ENCODE measurements around the gene SLC44A2. TPM values are rescaled to one million over a fixed set of nuclear protein-coding genes. Genes with fewer than 3 reads are reported as not detected.

Gene SLC44A2
- total and polyA plus RNA-seq, 2 of the 13 experiments (the other 11 are each of a cell fraction or from before 2014, with no cell fraction given): 2.4 to 5.6 TPM

DNA sequence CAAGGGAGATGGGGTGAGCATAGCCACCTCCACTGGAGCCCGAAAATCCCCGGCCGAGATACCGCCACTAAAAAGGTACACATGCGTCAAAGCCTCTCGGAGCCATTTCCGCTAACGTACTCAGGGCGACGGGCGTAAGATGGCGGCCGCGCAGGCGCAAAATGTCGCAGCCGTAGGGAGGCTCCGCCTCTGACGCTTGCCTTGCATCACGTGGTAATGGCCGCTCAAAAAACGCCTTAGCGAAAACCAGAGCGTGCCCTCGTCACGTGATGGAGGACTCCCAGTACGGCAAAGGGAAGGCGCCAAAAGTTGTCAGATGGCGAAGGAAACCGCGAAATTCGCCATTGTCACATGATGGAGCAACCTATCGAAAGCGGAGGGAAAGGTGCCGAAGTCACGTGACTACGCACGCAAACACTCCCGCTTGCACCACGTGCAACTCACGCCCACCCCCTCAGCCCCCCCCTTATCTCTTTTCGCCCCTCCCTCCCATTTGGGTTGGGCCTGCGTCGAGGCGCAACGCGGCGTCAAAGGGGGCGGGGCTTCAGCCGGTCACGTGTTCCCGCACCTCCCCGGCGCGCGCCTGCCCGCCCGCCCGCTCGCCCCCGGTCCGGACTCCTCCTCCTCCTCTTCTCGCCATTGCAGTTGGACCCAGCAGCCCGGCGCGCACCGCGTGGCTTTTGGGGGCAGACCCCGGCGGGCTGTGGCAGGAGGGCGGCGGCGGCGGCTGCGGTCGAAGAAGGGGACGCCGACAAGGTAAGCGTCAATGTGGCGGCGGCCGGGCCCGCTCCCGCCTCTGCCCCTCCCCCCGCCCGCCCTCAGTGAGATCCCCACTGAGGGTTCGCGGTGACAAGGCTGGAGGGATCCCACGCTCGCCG is 28.6 kb downstream of the SLC44A2 start, which contains the start of gene ILF3:
Gene ILF3, plus strand, starts transcription at position 615 of the 878 bp plus-strand sequence. CDS start 16,260 bp downstream, outside the sequence.
- ChIA-PET CTCF (ENCODE audit: low intra/inter-chr PET ratio, low total read pairs) (no interaction called here), POLR2A (interaction anchor here (1.2 to 2.4 kb wide), 4 partner anchors 10 to 48 kb away, joined by 5 to 17 read pairs (median 8); partner anchors contain the start of gene QTRT1)
- peak within 1 kb of the TSS; percentile 95 for H3K27ac ChIP-seq (ENCODE audit: extremely low read length, insufficient read depth, low read length)
- H2AFZ ChIP-seq (ENCODE audit: low read length): no peak within 1 kb of the TSS
- no peaks in the 10 kb centered on the region; a peak in 1 of 5 replicates for H3K27me3 ChIP-seq (ENCODE audit: control insufficient read depth in 1 of 2, insufficient read depth in 2 of 2, low read length in 2 of 2)
- H3K4me2 ChIP-seq (ENCODE audit: low read depth, low read length): peak within 1 kb of the TSS; percentile 92
- ATAC-seq (peak; percentile 84), FAIRE-seq (peak; percentile 98), DNase-seq (ENCODE audit: low spot score) (peak; percentile 100)
- H3K4me3 ChIP-seq (replicated peaks in 1 of 3; ENCODE audit: insufficient read depth in 1 of 3, low read depth in 2 of 3, low read length in 3 of 3): peak within 1 kb of the TSS; percentile 92 to 96 (median 93)
- H3K9me3 ChIP-seq (ENCODE audit: low read length): no peaks in the 10 kb centered on the region
- no TSS peak for BruUV-seq (replicated peaks)
- H3K79me2 ChIP-seq (ENCODE audit: insufficient read depth, low read length): peaks cover 54% of the 10 kb centered on the region
- WGBS (ENCODE audit: low lambda C conversion rate): 0% methylated on average over 27 of the region's 91 CpGs
- peaks cover 46% of the 10 kb centered on the region for H3K4me1 ChIP-seq (ENCODE audit: insufficient read depth, low read length)
- peaks cover 2 to 9% of the 10 kb centered on the region in 2 experiments; a peak in 2 of 5 replicates for H3K36me3 ChIP-seq (replicated peaks in 1 of 2; ENCODE audit: control insufficient read depth in 1 of 2, insufficient read depth in 2 of 2, low read length in 2 of 2)
- H4K20me1 ChIP-seq (ENCODE audit: insufficient read depth, low read length): peaks cover 40% of the 10 kb centered on the region
- in situ Hi-C loops (cut with HindIII; ENCODE audit: extremely low pct_ligation_motif_present, low pct_unique_long_range_greater_than_20kb) (no loop called here), intact Hi-C loops (cut with micrococcal nuclease; ENCODE audit: unreplicated experiment) (no loop called here)
- H3K9ac ChIP-seq (ENCODE audit: insufficient read depth, low read depth, low read length): peak within 1 kb of the TSS; percentile 98
- TF ChIP-seq, protein P1, sequence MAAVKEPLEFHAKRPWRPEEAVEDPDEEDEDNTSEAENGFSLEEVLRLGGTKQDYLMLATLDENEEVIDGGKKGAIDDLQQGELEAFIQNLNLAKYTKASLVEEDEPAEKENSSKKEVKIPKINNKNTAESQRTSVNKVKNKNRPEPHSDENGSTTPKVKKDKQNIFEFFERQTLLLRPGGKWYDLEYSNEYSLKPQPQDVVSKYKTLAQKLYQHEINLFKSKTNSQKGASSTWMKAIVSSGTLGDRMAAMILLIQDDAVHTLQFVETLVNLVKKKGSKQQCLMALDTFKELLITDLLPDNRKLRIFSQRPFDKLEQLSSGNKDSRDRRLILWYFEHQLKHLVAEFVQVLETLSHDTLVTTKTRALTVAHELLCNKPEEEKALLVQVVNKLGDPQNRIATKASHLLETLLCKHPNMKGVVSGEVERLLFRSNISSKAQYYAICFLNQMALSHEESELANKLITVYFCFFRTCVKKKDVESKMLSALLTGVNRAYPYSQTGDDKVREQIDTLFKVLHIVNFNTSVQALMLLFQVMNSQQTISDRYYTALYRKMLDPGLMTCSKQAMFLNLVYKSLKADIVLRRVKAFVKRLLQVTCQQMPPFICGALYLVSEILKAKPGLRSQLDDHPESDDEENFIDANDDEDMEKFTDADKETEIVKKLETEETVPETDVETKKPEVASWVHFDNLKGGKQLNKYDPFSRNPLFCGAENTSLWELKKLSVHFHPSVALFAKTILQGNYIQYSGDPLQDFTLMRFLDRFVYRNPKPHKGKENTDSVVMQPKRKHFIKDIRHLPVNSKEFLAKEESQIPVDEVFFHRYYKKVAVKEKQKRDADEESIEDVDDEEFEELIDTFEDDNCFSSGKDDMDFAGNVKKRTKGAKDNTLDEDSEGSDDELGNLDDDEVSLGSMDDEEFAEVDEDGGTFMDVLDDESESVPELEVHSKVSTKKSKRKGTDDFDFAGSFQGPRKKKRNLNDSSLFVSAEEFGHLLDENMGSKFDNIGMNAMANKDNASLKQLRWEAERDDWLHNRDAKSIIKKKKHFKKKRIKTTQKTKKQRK (IDR thresholded peaks at IDR 0.05; ENCODE audit: low read length): no peak
- TF ChIP-seq IRX3 (CRISPR knock-in tag; IDR thresholded peaks at IDR 0.05; ENCODE audit: borderline replicate concordance, low read depth): no peak
- TF ChIP-seq RXRA (CRISPR knock-in tag; IDR thresholded peaks at IDR 0.05): peak; percentile 26; the same call in 1 of the 2 replicates
- 0 out of 2 replicates have a peak, but pooled peaks have one; percentile 51 for TF ChIP-seq NFE2L1 (CRISPR knock-in tag; IDR thresholded peaks at IDR 0.05; ENCODE audit: borderline replicate concordance)
- 0 out of 2 replicates have a peak, but pooled peaks have one; percentile 82 for TF ChIP-seq BRD4 (CRISPR knock-in tag; IDR thresholded peaks at IDR 0.05)
- 0 out of 2 replicates have a peak, but pooled peaks have one; percentile 85 for TF ChIP-seq ZNF468 (CRISPR knock-in tag; IDR thresholded peaks at IDR 0.05)
- TF ChIP-seq SP140L (CRISPR knock-in tag; IDR thresholded peaks at IDR 0.05; ENCODE audit: borderline replicate concordance): no peak
- TF ChIP-seq PPARG (CRISPR knock-in tag; conservative IDR thresholded peaks at IDR 0.05): 0 out of 2 replicates have a peak, but pooled peaks have one; percentile 50
- TF ChIP-seq ZNF737 (CRISPR knock-in tag; IDR thresholded peaks at IDR 0.05; ENCODE audit: borderline replicate concordance): no peak
- TF ChIP-seq, protein P2, sequence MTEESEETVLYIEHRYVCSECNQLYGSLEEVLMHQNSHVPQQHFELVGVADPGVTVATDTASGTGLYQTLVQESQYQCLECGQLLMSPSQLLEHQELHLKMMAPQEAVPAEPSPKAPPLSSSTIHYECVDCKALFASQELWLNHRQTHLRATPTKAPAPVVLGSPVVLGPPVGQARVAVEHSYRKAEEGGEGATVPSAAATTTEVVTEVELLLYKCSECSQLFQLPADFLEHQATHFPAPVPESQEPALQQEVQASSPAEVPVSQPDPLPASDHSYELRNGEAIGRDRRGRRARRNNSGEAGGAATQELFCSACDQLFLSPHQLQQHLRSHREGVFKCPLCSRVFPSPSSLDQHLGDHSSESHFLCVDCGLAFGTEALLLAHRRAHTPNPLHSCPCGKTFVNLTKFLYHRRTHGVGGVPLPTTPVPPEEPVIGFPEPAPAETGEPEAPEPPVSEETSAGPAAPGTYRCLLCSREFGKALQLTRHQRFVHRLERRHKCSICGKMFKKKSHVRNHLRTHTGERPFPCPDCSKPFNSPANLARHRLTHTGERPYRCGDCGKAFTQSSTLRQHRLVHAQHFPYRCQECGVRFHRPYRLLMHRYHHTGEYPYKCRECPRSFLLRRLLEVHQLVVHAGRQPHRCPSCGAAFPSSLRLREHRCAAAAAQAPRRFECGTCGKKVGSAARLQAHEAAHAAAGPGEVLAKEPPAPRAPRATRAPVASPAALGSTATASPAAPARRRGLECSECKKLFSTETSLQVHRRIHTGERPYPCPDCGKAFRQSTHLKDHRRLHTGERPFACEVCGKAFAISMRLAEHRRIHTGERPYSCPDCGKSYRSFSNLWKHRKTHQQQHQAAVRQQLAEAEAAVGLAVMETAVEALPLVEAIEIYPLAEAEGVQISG (CRISPR knock-in tag; IDR thresholded peaks at IDR 0.05): peak; percentile 93
- TF ChIP-seq, protein P3, sequence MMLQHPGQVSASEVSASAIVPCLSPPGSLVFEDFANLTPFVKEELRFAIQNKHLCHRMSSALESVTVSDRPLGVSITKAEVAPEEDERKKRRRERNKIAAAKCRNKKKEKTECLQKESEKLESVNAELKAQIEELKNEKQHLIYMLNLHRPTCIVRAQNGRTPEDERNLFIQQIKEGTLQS (CRISPR knock-in tag; IDR thresholded peaks at IDR 0.05): no peak
- TF ChIP-seq KMT2A (CRISPR knock-in tag; IDR thresholded peaks at IDR 0.05): peak; percentile 80; the same call in 1 of the 2 replicates
- peak; percentile 79 for TF ChIP-seq RBM39 (IDR thresholded peaks at IDR 0.05; ENCODE audit: low read depth, low read length, poor library complexity, severe bottlenecking)
- no peak for TF ChIP-seq STAT5B (CRISPR knock-in tag; IDR thresholded peaks at IDR 0.05)

Data from HepG2 (cell line).